NCI-H345 treated with DMSO at 0.1 percent for 48 hours (cell line): ENCODE data around the gene TDP2.
"Not testable (repeated sequence)": the region's sequence is repeated elsewhere in the genome, so short reads cannot be mapped to it uniquely, and the experiment has no call there.

ENCODE experiments used
- DNase-seq: peaks from one replicate; lab custom pipeline; 2025; ENCODE audit not compliant: unreplicated experiment; lab: John Stamatoyannopoulos, UW

TDP2 gene

GRCh38 chr6:24683297-24684296 is 16.9 kb upstream of the TDP2 start:
- DNase-seq: no peak

GRCh38 chr6:24680582-24680981 is 13.9 kb upstream of the TDP2 start:
- no peak for DNase-seq

GRCh38 chr6:24678792-24679352 is 12.2 kb upstream of the TDP2 start:
- not testable (repeated sequence) for DNase-seq

- no peak for DNase-seq
Observed at GRCh38 chr6:24673625-24674024, 6.9 kb upstream of the TDP2 start.

- no peak for DNase-seq
Observed at GRCh38 chr6:24672620-24673182, 6.0 kb upstream of the TDP2 start.

GRCh38 chr6:24671077-24671476 is 4.4 kb upstream of the TDP2 start:
- DNase-seq: not testable (repeated sequence)

- not testable (repeated sequence) for DNase-seq
Observed at GRCh38 chr6:24670492-24670891, 3.8 kb upstream of the TDP2 start.

GRCh38 chr6:24668997-24669361 is 2.3 kb upstream of the TDP2 start:
- no peak for DNase-seq

- not testable (repeated sequence) for DNase-seq
Observed at GRCh38 chr6:24668066-24668996, 1.6 kb upstream of the TDP2 start.

- no peak for DNase-seq
Observed at GRCh38 chr6:24667378-24667803, 692 bp upstream of the TDP2 start.

GRCh38 chr6:24666097-24666640 is 530 bp downstream of the TDP2 start:
- no peak for DNase-seq

- no peak for DNase-seq
Observed at GRCh38 chr6:24664046-24664987, 2.4 kb downstream of the TDP2 start.

- no peak for DNase-seq
Observed at GRCh38 chr6:24663189-24663588, 3.5 kb downstream of the TDP2 start.

GRCh38 chr6:24662236-24662635 is 4.5 kb downstream of the TDP2 start:
- no peak for DNase-seq

GRCh38 chr6:24661759-24662158 is 4.9 kb downstream of the TDP2 start:
- DNase-seq: not testable (repeated sequence)

GRCh38 chr6:24660105-24660504 is 6.6 kb downstream of the TDP2 start:
- no peak for DNase-seq

GRCh38 chr6:24659561-24659960 is 7.1 kb downstream of the TDP2 start:
- DNase-seq: no peak

GRCh38 chr6:24658573-24659560 is 7.8 kb downstream of the TDP2 start:
- no peak for DNase-seq
